AG04450 (cell line): ENCODE results near the gene COL20A1. TPM values are rescaled to one million over a fixed set of nuclear protein-coding genes. Genes with fewer than 3 reads are reported as not detected.

Experiments used
- CTCF ChIA-PET: fragments of 300-600, 350-600 bp; formaldehyde crosslinking; extraction: SDS; loops from one replicate; lab custom pipeline; 2022; ENCODE audit warnings: antibody characterized with exemption, inconsistent platforms; lab: Charles Lee
- POLR2A ChIA-PET: fragments of 350-600 bp; formaldehyde crosslinking; extraction: SDS; loops from one replicate; lab custom pipeline; 2021; ENCODE audit warnings: antibody characterized with exemption, inconsistent platforms; lab: Yijun Ruan, JAX
- DNase-seq: peaks from one replicate; pipeline ENCODE4 v3.0.0-alpha.2; 2011; ENCODE audit warnings: low read depth, low spot score
- H3K27ac ChIP-seq: one replicate; pipeline ENCODE4 v1.5.1; 2012; ENCODE audit warnings: low read depth, low read length, control low read depth
- H3K27me3 ChIP-seq: one replicate; pipeline ENCODE4 v1.6.0; 2012; ENCODE audit warnings: low read length; ENCODE audit not compliant: control insufficient read depth, insufficient read depth
- H3K4me3 ChIP-seq: 2 replicates; pipeline ENCODE4 v1.5.1; 2011; ENCODE audit warnings: mild to moderate bottlenecking, low read depth, low read length, control low read depth
- H3K9me3 ChIP-seq: 2 replicates; pipeline ENCODE4 v1.5.1; 2012; ENCODE audit warnings: low read length; ENCODE audit not compliant: control insufficient read depth, insufficient read depth
- polyA plus RNA-seq: library from polyadenylated mRNA; depleted of rRNA; stranded (reverse); fragments of >200 nt; gene quantifications from 2 replicates; pipeline ENCODE4 v1.2.3, GENCODE V29; 2011
- TF ChIP-seq, protein P1 (sequence below): IDR thresholded peaks from 2 replicates; pipeline ENCODE4 v1.5.1; 2011; ENCODE audit warnings: low read depth, low read length, control low read depth, inconsistent platforms

COL20A1 gene
- polyA plus RNA-seq, 1 experiment: not detected

DNA sequence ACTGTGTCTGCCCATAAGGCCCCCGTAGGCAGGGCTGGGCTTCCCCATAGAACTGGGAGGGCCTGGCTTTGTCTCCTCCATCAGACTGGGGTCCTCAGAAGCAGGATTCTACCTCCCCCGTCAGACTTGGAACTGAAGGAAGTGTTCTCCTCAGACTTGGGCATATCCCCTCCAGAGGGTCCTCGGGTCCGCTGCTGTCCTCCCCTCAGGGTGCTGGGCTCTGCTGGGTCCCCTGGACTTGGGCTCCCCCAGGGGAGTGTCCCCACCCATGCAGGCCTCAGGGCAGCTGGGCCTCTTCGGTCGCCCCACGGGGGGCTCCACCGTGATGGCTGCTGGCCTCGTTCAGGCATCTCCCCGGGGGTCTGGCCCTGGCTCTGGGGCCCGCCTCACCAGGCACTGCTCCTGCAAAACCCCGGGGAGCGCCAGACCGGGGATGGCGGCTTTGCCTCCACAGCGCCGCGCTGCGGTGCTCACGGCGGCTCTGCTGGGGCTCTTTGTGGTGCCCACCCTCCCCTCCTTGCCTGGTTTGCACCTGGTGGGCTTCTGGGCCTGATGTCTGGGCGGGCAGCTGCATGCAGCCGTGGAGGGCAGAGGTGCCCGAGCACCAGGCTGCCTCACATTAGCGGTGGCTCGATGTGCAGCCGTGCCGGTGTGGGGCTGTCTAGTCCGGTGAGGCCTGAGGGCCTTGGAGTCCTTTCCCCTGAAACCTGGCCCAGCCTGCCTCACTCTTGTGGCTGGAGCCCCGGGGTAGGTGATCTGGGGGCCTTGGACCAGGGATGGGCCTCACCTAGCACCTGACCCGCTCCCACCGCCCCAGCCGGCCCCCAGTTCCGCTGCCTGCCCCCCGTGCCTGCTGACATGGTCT, 13.9 kb downstream of the COL20A1 start:
- no peak for DNase-seq
- POLR2A ChIA-PET: no interaction called here
- no peaks in the 10 kb centered on the region; the same call in 1 of the 2 replicates for H3K9me3 ChIP-seq
- TF ChIP-seq, protein P1, sequence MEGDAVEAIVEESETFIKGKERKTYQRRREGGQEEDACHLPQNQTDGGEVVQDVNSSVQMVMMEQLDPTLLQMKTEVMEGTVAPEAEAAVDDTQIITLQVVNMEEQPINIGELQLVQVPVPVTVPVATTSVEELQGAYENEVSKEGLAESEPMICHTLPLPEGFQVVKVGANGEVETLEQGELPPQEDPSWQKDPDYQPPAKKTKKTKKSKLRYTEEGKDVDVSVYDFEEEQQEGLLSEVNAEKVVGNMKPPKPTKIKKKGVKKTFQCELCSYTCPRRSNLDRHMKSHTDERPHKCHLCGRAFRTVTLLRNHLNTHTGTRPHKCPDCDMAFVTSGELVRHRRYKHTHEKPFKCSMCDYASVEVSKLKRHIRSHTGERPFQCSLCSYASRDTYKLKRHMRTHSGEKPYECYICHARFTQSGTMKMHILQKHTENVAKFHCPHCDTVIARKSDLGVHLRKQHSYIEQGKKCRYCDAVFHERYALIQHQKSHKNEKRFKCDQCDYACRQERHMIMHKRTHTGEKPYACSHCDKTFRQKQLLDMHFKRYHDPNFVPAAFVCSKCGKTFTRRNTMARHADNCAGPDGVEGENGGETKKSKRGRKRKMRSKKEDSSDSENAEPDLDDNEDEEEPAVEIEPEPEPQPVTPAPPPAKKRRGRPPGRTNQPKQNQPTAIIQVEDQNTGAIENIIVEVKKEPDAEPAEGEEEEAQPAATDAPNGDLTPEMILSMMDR: no peak
- peaks cover 3% of the 10 kb centered on the region for H3K27me3 ChIP-seq
- CTCF ChIA-PET: no interaction called here
- no peak overlapping the region for H3K4me3 ChIP-seq
- H3K27ac ChIP-seq: no peak overlapping the region

DNA sequence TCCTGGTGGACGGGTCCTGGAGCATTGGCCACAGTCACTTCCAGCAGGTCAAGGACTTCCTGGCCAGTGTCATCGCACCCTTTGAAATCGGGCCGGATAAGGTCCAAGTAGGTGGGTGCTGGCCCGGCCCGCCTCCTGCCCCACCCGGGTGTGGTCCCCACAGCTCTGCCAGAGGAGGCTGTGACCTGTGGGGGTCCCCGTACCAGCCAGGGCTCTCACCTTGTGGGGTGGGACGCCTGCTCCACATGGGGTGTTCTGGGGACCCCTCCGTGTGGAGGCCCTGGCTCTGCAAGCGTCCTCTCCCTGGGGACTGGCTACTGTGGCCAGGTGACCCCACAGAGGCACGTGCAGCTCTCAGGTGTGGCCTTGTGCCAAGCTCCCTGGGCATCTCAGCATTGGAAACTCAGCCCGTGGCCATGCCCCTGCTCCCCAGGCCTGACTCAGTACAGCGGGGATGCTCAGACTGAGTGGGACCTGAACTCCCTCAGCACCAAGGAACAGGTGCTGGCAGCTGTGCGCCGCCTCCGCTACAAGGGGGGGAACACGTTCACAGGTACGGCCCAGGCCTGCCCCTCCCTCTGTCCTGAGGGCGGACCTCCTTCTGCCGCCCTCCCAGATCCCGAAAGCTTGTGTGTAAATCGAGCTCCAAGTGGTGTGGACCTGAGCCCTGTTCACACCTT, 14.7 kb downstream of the COL20A1 start:
- Histone ChIP-seq H3K27me3 (peaks cover 3% of the 10 kb centered on the region), H3K4me3 (no peak overlapping the region), H3K9me3 (no peaks in the 10 kb centered on the region; the same call in 1 of the 2 replicates), H3K27ac (no peak overlapping the region)
- DNase-seq: no peak
- ChIA-PET POLR2A (no interaction called here), CTCF (interaction anchor here (0.9 to 1.8 kb wide), 3 partner anchors 10 to 28 kb away, joined by 3 to 6 read pairs (median 3); no protein-coding TSS in a partner anchor)
- TF ChIP-seq, protein P1: no peak

DNA sequence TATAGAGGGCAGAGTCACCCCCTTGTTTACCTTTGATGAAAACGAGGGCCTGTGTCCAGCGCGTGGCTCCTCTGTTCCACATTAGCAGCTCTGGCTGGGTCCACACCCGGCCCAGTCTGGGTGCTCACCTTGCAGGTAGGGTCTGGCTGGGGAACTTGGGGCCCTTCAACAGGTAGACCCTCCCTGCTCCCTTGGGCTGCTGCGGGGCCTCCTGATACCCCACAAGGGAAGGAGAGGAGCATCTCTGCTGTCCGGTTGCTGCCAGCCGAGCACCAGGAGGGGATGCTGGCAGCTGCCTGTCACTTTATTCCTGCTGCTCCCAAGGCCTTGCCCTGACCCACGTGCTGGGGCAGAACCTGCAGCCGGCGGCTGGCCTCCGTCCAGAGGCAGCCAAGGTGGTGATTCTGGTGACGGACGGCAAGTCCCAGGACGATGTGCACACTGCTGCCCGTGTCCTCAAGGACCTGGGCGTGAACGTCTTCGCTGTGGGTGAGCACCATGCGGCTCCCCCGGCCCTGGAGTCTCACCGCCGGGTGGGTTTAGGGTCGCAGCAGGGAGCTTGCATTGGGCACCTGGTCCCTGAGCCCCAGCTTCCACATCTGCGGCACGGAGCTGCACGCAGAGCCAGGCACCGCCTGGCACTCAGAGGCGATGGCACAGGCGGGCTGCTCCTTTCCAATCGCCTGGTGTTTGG, 15.4 kb downstream of the COL20A1 start:
- TF ChIP-seq, protein P1: no peak
- no peak for DNase-seq
- ChIA-PET CTCF (interaction anchor here (0.9 to 2.9 kb wide), 6 partner anchors 9 to 85 kb away, joined by 3 to 47 read pairs (median 5); no protein-coding TSS in a partner anchor), POLR2A (no interaction called here)
- Histone ChIP-seq H3K4me3 (no peak overlapping the region), H3K27ac (no peak overlapping the region), H3K27me3 (peaks cover 3% of the 10 kb centered on the region), H3K9me3 (no peaks in the 10 kb centered on the region; the same call in 1 of the 2 replicates)

DNA sequence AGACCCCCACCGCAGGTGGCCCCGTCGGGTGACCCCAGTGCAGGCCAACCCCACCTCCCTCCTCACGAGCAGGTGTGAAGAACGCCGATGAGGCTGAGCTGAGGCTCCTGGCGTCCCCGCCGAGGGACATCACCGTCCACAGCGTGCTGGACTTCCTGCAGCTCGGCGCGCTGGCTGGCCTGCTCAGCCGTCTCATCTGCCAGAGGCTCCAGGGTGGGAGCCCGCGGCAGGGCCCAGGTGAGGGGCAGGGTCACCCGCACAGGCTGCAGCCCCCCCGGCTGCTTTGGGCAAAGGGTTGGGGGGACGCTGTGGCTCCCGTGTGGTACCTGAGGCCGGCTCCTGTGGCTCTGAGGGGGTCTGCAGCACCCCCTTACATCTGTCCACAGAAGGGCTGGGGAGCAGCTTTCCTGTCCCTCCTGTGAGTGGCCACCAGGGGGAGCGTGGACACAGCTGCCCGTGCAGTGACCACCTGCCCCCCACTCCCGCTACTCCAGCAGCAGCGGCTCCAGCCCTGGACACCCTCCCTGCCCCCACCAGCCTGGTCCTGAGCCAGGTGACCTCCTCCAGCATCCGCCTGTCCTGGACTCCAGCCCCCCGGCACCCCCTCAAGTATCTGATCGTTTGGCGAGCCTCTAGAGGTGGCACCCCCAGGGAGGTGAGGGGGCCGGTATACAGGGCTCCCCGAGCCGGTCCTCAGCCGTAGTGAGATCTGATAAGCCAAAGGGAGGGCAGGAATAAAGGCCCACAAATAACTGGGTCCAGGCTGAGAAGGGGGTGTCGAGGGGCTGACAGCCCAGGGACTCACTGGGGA, 16.5 kb downstream of the COL20A1 start:
- peaks cover 3% of the 10 kb centered on the region for H3K27me3 ChIP-seq
- TF ChIP-seq, protein P1: peak; percentile 80
- POLR2A ChIA-PET: no interaction called here

More for the DNA sequence above, 16.5 kb downstream of the COL20A1 start:
- CTCF ChIA-PET: interaction anchor here (0.6 to 2.9 kb wide), 8 partner anchors 8 to 86 kb away, joined by 3 to 47 read pairs (median 6); partner anchors contain the start of gene BIRC7
- DNase-seq: no peak
- no peak overlapping the region for H3K27ac ChIP-seq
- H3K9me3 ChIP-seq: no peaks in the 10 kb centered on the region; the same call in 1 of the 2 replicates
- no peak overlapping the region for H3K4me3 ChIP-seq
